GM10847 (cell line): ENCODE results near the gene PLXNA2.

ENCODE experiments used
- POLR2A ChIP-seq: IDR thresholded peaks from 2 replicates; pipeline ENCODE4 v1.6.1; 2011; ENCODE audit not compliant: insufficient read length; ENCODE audit errors: extremely low read depth

PLXNA2 gene

DNA sequence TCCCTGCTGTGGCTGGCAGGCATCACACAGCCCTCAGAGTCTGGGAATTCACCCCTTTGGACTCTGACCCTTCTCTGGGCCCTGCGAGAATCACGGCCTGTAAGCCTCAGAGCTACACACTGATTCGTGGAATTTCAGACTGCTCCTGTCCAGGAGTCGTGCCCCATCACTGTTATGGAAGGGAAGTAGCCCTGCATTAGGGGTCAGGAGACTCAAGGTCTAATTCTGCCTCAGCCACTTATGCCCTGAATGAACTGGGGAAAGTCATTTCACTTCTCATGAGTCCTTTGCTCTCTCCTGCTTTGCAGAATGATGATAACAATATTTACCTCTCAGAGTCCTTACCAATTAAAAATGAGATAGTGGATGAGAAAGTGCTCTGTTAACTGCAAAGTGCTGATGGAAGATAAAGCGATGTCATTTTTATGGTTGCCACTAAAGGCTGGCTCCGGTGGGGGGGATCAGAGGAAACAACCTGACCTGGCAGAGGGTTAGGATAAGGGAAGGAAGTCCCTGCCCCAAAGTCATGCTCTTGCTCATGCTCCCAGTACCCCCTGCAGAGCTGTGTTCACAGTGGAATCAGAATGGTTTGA, 184.7 kb downstream of the PLXNA2 start:
- no peak for TF ChIP-seq POLR2A

DNA sequence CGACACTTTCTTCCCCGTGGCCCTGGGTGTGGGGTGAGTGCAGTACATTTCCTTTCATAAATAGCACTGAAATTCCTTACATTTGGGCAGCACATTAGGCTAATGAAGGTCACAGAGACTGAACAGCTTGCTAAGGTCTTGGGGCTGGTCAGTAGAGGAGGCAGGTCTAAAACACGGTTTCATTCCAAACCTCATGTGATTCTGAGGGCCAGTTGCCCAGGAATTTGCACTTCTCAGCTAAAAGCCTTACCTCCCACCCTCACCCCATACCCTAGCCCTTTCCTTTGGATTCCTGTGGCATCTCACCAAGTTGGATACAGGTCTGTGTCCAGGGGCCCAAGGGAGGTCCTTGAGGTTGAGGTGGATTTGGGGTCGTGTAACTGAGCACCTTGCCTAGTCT, 185.4 kb downstream of the PLXNA2 start:
- TF ChIP-seq POLR2A, result no peak

DNA sequence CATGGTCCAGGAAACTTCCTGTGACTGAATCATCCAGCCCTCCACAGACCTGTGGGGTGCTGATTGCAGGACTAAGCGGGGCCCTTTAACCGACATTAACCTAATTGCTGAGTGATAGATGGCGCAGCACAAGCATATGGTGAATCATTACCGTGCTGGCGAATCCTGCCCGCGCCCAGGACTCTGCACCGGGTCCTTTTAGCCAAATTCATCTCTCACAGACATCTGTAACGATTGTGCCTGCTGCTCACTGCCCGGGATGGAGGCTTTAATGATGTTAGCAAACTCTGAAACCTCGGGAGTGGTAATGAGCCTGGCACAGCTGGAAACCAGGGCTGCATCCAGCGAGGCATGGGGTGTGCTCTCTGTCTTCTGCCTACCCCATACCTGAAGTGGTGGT, 185.9 kb downstream of the PLXNA2 start:
- TF ChIP-seq POLR2A, result no peak

GRCh38 chr1:208057056-208057455, 187.1 kb downstream of the PLXNA2 start:
- TF ChIP-seq POLR2A, result no peak

GRCh38 chr1:208055535-208055934, 188.6 kb downstream of the PLXNA2 start:
- no peak for TF ChIP-seq POLR2A

GRCh38 chr1:208054911-208055379, 189.2 kb downstream of the PLXNA2 start:
- no peak for TF ChIP-seq POLR2A

DNA sequence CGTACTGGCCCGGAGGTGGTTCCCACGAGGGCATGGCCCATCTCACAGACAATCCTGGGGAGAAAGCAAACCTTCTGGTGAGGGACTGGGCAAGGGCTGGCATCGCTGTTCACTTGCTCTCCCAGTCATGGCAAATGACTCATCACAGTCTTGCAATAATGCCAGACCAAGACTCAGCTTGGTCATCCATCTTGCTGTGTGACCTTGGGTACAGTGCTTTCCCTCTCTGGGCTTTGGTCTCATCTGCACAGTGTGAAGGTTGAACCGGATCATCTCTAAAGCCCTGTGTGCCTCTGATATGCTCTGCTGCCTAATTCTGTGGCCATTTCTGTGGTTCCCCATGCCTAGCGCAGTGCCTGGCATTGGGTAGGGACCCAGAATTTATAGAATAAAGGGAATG, 189.7 kb downstream of the PLXNA2 start:
- no peak for TF ChIP-seq POLR2A

GRCh38 chr1:208053661-208054060, 190.5 kb downstream of the PLXNA2 start:
- no peak for TF ChIP-seq POLR2A

GRCh38 chr1:208052926-208053407, 191.2 kb downstream of the PLXNA2 start:
- no peak for TF ChIP-seq POLR2A

DNA sequence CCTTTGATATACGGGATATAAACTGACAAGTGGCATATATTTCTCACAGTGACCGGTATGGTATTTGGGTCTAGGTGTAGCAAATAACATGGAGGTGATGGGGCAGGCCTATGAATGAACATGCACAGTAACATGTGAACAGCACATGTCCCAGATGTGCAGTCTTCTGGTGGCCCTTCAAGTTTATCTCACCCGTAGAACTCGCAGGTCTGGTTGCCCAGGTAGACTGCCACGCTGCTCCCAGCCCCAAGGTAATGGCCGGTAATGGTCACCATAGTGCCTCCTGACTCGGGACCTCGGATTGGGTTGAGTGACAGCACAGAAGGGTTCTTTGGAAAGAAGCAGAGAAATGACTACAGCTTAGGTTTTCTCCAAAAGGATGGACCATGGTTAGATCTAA, 192.0 kb downstream of the PLXNA2 start:
- no peak for TF ChIP-seq POLR2A

DNA sequence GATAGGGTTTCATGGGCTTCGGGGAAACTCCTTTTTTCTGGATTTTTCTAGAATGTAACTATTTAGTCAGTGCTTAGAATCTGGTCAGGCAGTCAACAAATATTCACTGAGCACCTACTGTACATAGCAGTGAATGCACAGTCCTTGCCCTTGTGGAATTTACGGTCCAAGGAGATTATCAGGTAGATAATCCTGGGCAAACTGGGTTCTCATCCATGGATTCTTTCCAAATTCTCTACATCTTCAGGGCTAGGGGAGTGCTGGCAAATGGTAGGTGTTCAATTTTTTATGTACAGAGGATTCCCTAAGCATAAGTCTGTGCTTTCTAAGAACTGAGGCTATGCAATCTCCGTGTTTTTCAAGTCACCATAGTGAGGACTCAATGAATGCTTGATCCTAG, 192.5 kb downstream of the PLXNA2 start:
- no peak for TF ChIP-seq POLR2A

DNA sequence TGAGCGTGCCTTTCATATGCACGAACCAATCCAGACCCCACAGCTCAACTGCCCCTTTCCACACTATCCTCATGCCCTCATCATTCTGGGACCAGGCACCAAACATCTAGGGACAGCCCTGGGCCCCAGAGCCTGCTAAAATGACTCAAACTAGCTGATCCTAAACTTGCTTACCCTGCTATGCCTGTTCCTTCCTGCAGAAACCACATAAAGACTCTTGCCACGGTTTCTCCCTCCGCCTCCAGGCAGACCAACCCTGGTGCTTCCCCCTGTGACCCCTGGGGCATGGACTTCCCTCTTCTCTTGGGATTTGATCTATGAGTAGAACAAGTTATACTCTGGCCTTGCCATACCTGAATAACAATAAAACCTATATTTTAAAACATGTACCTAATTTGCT, 195.3 kb downstream of the PLXNA2 start:
- TF ChIP-seq POLR2A, result no peak

DNA sequence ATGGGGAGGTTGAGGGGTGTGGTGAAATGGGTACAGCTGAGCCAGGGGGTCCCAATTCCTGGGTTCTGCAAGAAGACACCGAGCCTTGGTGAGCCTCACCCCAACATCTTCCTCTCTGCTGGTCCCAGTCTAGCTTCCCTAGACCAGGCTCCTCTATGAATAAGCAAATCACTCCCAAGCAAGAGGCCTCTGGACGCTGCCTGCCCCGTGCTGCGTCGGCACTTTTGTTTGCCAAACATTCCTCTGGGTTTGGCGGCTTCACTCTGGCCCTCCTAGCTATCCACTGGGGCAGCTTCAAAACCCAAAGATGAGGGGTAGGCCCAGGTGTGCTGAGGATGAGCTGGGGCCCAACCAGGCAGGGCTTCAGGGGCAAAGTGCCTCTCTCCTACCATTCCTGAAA, 196.2 kb downstream of the PLXNA2 start:
- no peak for TF ChIP-seq POLR2A

GRCh38 chr1:208047476-208047934, 196.7 kb downstream of the PLXNA2 start:
- TF ChIP-seq POLR2A, result no peak

GRCh38 chr1:208045463-208046260, 198.5 kb downstream of the PLXNA2 start:
- TF ChIP-seq POLR2A, result no peak

DNA sequence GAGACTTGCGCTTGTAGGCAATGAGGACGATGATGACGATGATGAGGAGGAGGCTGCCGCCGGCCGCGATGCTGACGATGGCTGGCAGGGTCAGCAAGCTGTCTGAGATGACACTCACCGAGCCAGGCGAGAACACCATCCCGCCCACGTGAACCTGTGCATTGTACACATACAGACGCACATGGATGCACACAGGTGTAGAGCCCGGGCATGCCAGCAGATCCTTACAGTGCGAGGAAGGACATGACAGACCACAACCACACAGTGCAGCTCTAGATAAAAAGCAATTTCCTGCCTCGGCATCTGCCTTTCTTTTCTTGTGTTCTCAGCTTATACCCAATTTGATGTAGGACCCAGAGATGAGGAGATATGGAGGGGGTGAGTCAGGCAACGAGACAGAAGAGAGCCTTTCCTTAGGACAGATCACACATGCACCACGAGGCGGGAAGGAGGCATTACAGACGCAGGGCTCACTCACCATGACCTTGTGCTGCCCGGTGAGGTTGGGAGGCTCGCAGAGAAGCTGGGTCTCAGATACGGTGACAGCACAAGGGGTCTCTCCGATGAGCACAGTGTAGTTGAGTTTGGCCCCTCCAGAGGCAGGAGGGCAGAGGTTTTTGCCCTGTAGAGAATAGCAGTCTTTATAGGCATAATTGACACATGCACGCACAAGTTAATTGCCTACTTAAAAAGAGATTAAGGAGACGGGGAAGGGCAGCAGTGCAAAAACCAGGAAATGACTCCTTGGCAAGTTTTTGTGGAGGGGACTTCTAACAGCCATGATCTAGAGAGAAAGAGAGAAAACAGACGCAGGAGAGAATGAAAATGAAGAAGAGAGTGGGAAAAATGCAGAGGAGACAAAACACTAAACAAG, 199.4 kb downstream of the PLXNA2 start:
- TF ChIP-seq POLR2A, result no peak

- no peak for TF ChIP-seq POLR2A
These were observed 200.4 kb downstream of the PLXNA2 start for GRCh38 chr1:208043691-208044181.
